MM.1S (cell line): ENCODE measurements around the gene ELP5.

ENCODE experiments used
- DNase-seq: peaks from one replicate; pipeline ENCODE4 v3.0.0-alpha.2; 2015
- H2AFZ ChIP-seq: fragments of 300-600 bp; sonication (generic); 2 replicates; pipeline ENCODE4 v1.6.0; 2016; ENCODE audit warnings: antibody characterized with exemption, low read length
- H3F3A ChIP-seq: fragments of 300-600 bp; sonication (generic); 2 replicates; pipeline ENCODE4 v1.6.1; 2016; ENCODE audit warnings: mild to moderate bottlenecking, antibody characterized with exemption, low read length, moderate library complexity, mixed read lengths; ENCODE audit not compliant: insufficient read depth
- H3K27ac ChIP-seq: fragments of 300-600 bp; sonication (generic); 2 replicates; pipeline ENCODE4 v1.5.1; 2016; ENCODE audit warnings: mild to moderate bottlenecking, low read length
- H3K27me3 ChIP-seq: fragments of 300-600 bp; sonication (generic); replicated peaks from 2 replicates; pipeline ENCODE4 v1.6.0; 2016; ENCODE audit warnings: low read length; ENCODE audit not compliant: insufficient read depth
- H3K36me3 ChIP-seq: fragments of 300-600 bp; sonication (generic); replicated peaks from 2 replicates; pipeline ENCODE4 v1.6.1; 2016; ENCODE audit warnings: mild to moderate bottlenecking, low read length, mixed read lengths; ENCODE audit not compliant: insufficient read depth
- H3K4me1 ChIP-seq: fragments of 300-600 bp; sonication (generic); 2 replicates; pipeline ENCODE4 v1.6.1; 2016; ENCODE audit warnings: low read length, mixed read lengths
- H3K4me2 ChIP-seq: fragments of 300-600 bp; sonication (generic); 2 replicates; pipeline ENCODE4 v1.6.0; 2016; ENCODE audit warnings: low read depth, low read length
- H3K4me3 ChIP-seq: fragments of 300-600 bp; sonication (generic); 2 replicates; pipeline ENCODE4 v1.5.1; 2016; ENCODE audit warnings: low read length, mixed read lengths
- H3K79me2 ChIP-seq: fragments of 300-600 bp; sonication (generic); 2 replicates; pipeline ENCODE4 v1.6.1; 2016; ENCODE audit warnings: mixed run types, low read length, mixed read lengths
- H3K9ac ChIP-seq: fragments of 300-600 bp; sonication (generic); 2 replicates; pipeline ENCODE4 v1.6.1; 2016; ENCODE audit warnings: low read length, mixed read lengths
- H3K9me2 ChIP-seq: fragments of 300-600 bp; sonication (generic); replicated peaks from 2 replicates; pipeline ENCODE4 v1.6.1; 2016; ENCODE audit warnings: mild to moderate bottlenecking, low read length, mixed read lengths; ENCODE audit not compliant: insufficient read depth
- H3K9me3 ChIP-seq: fragments of 300-600 bp; sonication (generic); replicated peaks from 2 replicates; pipeline ENCODE4 v1.6.1; 2016; ENCODE audit warnings: mild to moderate bottlenecking, low read length, mixed read lengths; ENCODE audit not compliant: insufficient read depth
- H4K20me1 ChIP-seq: fragments of 300-600 bp; sonication (generic); 2 replicates; pipeline ENCODE4 v1.6.1; 2016; ENCODE audit warnings: mild to moderate bottlenecking, low read length, moderate library complexity, mixed read lengths; ENCODE audit not compliant: insufficient read depth
- CTCF ChIP-seq: fragments of 300-600 bp; sonication (generic); IDR thresholded peaks from 2 replicates; pipeline ENCODE4 v1.5.1; 2016; ENCODE audit warnings: antibody characterized with exemption, low read length, mixed read lengths
- EZH2 ChIP-seq: fragments of 300-600 bp; sonication (generic); optimal IDR thresholded peaks from 2 replicates; pipeline ENCODE3; 2017; ENCODE audit warnings: low read depth, mild to moderate bottlenecking, antibody characterized with exemption, low read length, mixed read lengths
- EZH2phosphoT487 ChIP-seq: fragments of 300-600 bp; sonication (generic); IDR thresholded peaks from 2 replicates; pipeline ENCODE4 v1.6.1; 2018; ENCODE audit warnings: antibody characterized with exemption, low read length

ELP5 gene

GRCh38 chr17:7254511-7254910, 2.5 kb downstream of the ELP5 start:
- H3K79me2 ChIP-seq: peaks cover 30% of the 10 kb centered on the region
- no peak for DNase-seq
- no peak overlapping the region for H3K4me3 ChIP-seq
- H4K20me1 ChIP-seq: no peaks in the 10 kb centered on the region
- no peaks in the 10 kb centered on the region for H3K9me3 ChIP-seq
- 0 out of 2 replicates have a peak, but pooled peaks cover 4% of the 10 kb centered on the region for H3K36me3 ChIP-seq
- H3K4me1 ChIP-seq: peaks cover 13% of the 10 kb centered on the region
- H3F3A ChIP-seq: peaks cover 6% of the 10 kb centered on the region
- TF ChIP-seq CTCF: no peak
- TF ChIP-seq EZH2phosphoT487: no peak
- no peak for TF ChIP-seq EZH2
- H3K27ac ChIP-seq: no peak overlapping the region
- H3K27me3 ChIP-seq: no peaks in the 10 kb centered on the region
- H3K9me2 ChIP-seq: no peaks in the 10 kb centered on the region
- H2AFZ ChIP-seq: no peak overlapping the region
- no peak overlapping the region for H3K9ac ChIP-seq
- no peak overlapping the region for H3K4me2 ChIP-seq

GRCh38 chr17:7256766-7257456, 4.9 kb downstream of the ELP5 start:
- Histone ChIP-seq H3K4me2 (no peak overlapping the region), H3K36me3 (0 out of 2 replicates have a peak, but pooled peaks cover 4% of the 10 kb centered on the region), H3F3A (peaks cover 6% of the 10 kb centered on the region), H3K79me2 (peaks cover 11% of the 10 kb centered on the region), H3K27ac (no peak overlapping the region), H2AFZ (no peak overlapping the region), H3K9me3 (no peaks in the 10 kb centered on the region), H3K27me3 (peaks cover 14% of the 10 kb centered on the region), H3K9me2 (no peaks in the 10 kb centered on the region), H3K4me3 (no peak overlapping the region), H4K20me1 (no peaks in the 10 kb centered on the region), H3K9ac (no peak overlapping the region), H3K4me1 (peaks cover 5% of the 10 kb centered on the region)
- DNase-seq: no peak
- no peak for TF ChIP-seq CTCF
- TF ChIP-seq EZH2phosphoT487: no peak
- no peak for TF ChIP-seq EZH2

GRCh38 chr17:7258731-7259554, 6.9 kb downstream of the ELP5 start:
- peaks cover 34% of the 10 kb centered on the region for H3K27me3 ChIP-seq
- H3K4me1 ChIP-seq: peaks cover 4% of the 10 kb centered on the region; the same call in 1 of the 2 replicates
- H3K36me3 ChIP-seq: 0 out of 2 replicates have a peak, but pooled peaks cover 4% of the 10 kb centered on the region
- no peak overlapping the region for H3K4me3 ChIP-seq
- no peak overlapping the region for H3K4me2 ChIP-seq
- no peaks in the 10 kb centered on the region for H3K9me2 ChIP-seq
- no peaks in the 10 kb centered on the region for H4K20me1 ChIP-seq
- no peaks in the 10 kb centered on the region for H3K9me3 ChIP-seq
- H3K9ac ChIP-seq: no peak overlapping the region
- no peaks in the 10 kb centered on the region for H3F3A ChIP-seq
- no peak overlapping the region for H3K27ac ChIP-seq
- no peak overlapping the region for H2AFZ ChIP-seq
- TF ChIP-seq EZH2: no peak
- TF ChIP-seq CTCF: no peak
- no peak for TF ChIP-seq EZH2phosphoT487
- H3K79me2 ChIP-seq: no peaks in the 10 kb centered on the region
- no peak for DNase-seq
